K562 (cell line): ENCODE results near the gene SLC25A26. TPM values are rescaled to one million over a fixed set of nuclear protein-coding genes. Genes with fewer than 3 reads are reported as not detected.

Experiments
- ATAC-seq: fragments of 200-7000 bp; cut with Tn5 transposase; 3 replicates; pipeline ENCODE4 v1.9.1; 2020; ENCODE audit warnings: moderate library complexity
- BruUV-seq: library from RNA; stranded (reverse); fragments of 400-500 nt; replicated peaks from 2 replicates; lab custom pipeline; 2021; lab: Mats Ljungman, UMichigan
- CTCF ChIA-PET: fragments of 300-600 bp; formaldehyde crosslinking; extraction: SDS; loops from one replicate; lab custom pipeline; 2021; ENCODE audit warnings: low intra/inter-chr PET ratio; lab: Yijun Ruan, JAX
- POLR2A ChIA-PET: fragments of 300-600, 350-650 bp; sonication (Branson Sonifier 250); formaldehyde crosslinking; extraction: SDS; loops from one replicate; lab custom pipeline; 2021; ENCODE audit warnings: antibody characterized with exemption, inconsistent platforms; lab: Yijun Ruan, JAX
- DNase-seq, 4 experiments: peaks; one replicate each; pipeline versions ENCODE4 v3.0.0 to v3.0.0-alpha.2; 2011 to 2018; ENCODE audit warnings: low spot score in 3 of 4, mixed read lengths in 3 of 4; ENCODE audit errors: extremely low read depth in 1 of 4
- FAIRE-seq: peaks from 2 replicates; lab custom pipeline; 2011; peaks lifted over from hg19 to GRCh38; lab: Jason Lieb, UNC
- H2AFZ ChIP-seq: 2 replicates; pipeline ENCODE4 v1.6.0; 2011; ENCODE audit warnings: low read depth, low read length, control low read depth, inconsistent platforms
- H3K27ac ChIP-seq: fragments of 200-600 bp; 3 replicates; pipeline ENCODE4 v1.8.0; 2011; ENCODE audit warnings: low read depth, mild to moderate bottlenecking, control low read depth, inconsistent platforms, low read length, moderate library complexity, mixed read lengths; ENCODE audit errors: extremely low read depth
- H3K27me3 ChIP-seq, 2 experiments: fragments of 300-600 bp in 1 of 2; 2 replicates in 1 of 2; 3 replicates in 1 of 2; pipeline versions ENCODE4 v1.6.0 to v1.8.0; 2011; ENCODE audit warnings: inconsistent platforms in 2 of 2, low read length in 2 of 2, mild to moderate bottlenecking in 1 of 2, mixed read lengths in 1 of 2, moderate library complexity in 1 of 2; ENCODE audit not compliant: control insufficient read depth in 2 of 2, insufficient read depth in 2 of 2
- H3K36me3 ChIP-seq: fragments of 300-600 bp; 3 replicates; pipeline ENCODE4 v1.8.0; 2011; ENCODE audit warnings: mild to moderate bottlenecking, low read length, inconsistent platforms; ENCODE audit not compliant: control insufficient read depth, insufficient read depth
- H3K4me1 ChIP-seq, 2 experiments: fragments of 200-600 bp in 1 of 2; replicated peaks in 1 of 2; 2 replicates in 1 of 2; 3 replicates in 1 of 2; pipeline versions ENCODE4 v1.5.1 to v1.8.0; 2011; ENCODE audit warnings: inconsistent platforms in 2 of 2, low read length in 2 of 2, mild to moderate bottlenecking in 1 of 2, mixed read lengths in 1 of 2, moderate library complexity in 1 of 2; ENCODE audit not compliant: control insufficient read depth in 2 of 2, insufficient read depth in 2 of 2
- H3K4me2 ChIP-seq: 2 replicates; pipeline ENCODE4 v1.6.1; 2011; ENCODE audit warnings: low read length, control low read depth, inconsistent platforms, mixed read lengths; ENCODE audit not compliant: insufficient read depth
- H3K4me3 ChIP-seq: fragments of 200-600 bp; sonication (generic), shearing (Covaris generic); 2 replicates; pipeline ENCODE4 v1.5.1; 2016; ENCODE audit warnings: control low read depth, inconsistent platforms
- H3K79me2 ChIP-seq: fragments of 200-600 bp; 3 replicates; pipeline ENCODE4 v1.8.0; 2011; ENCODE audit warnings: low read length, inconsistent platforms; ENCODE audit not compliant: control insufficient read depth, insufficient read depth
- H3K9ac ChIP-seq, 2 experiments: 2 replicates each; pipeline versions ENCODE4 v1.6.0 to v1.6.1; 2011; ENCODE audit warnings: low read depth in 2 of 2, low read length in 2 of 2, control low read depth in 1 of 2, inconsistent platforms in 1 of 2, mild to moderate bottlenecking in 1 of 2, mixed read lengths in 1 of 2; ENCODE audit not compliant: insufficient read depth in 1 of 2
- H3K9me1 ChIP-seq: one replicate; pipeline ENCODE4 v1.6.0; 2011; ENCODE audit warnings: inconsistent platforms, mild to moderate bottlenecking, low read length, moderate library complexity; ENCODE audit not compliant: control insufficient read depth, insufficient read depth
- H3K9me3 ChIP-seq: replicated peaks from 2 replicates; pipeline ENCODE4 v1.5.1; 2011; ENCODE audit warnings: low read depth, low read length, inconsistent platforms; ENCODE audit not compliant: control insufficient read depth, insufficient read depth
- H4K20me1 ChIP-seq: replicated peaks from 2 replicates; pipeline ENCODE4 v1.6.1; 2011; ENCODE audit warnings: low read length, inconsistent platforms, mixed read lengths; ENCODE audit not compliant: control insufficient read depth, insufficient read depth
- CTCF ChIP-seq, 3 experiments: IDR thresholded peaks in 2 of 3; conservative IDR thresholded peaks in 1 of 3; 2 replicates each; pipeline ENCODE4 v1.5.1; 2011 to 2012; ENCODE audit warnings: low read length in 3 of 3, mild to moderate bottlenecking in 3 of 3, control low read depth in 2 of 3, improper control_type of control experiment in 1 of 3, inconsistent platforms in 1 of 3, low read depth in 1 of 3, mixed read lengths in 1 of 3, moderate library complexity in 1 of 3; ENCODE audit not compliant: insufficient read depth in 2 of 3
- E2F3 ChIP-seq: fragments of 250-450 bp; sonication (Bioruptor Pico); IDR thresholded peaks from 2 replicates; pipeline ENCODE4 v1.4.0; 2020; ENCODE audit warnings: mild to moderate bottlenecking
- GABPA ChIP-seq: fragments of 200-800 bp; sonication (Bioruptor generic); conservative IDR thresholded peaks from 2 replicates; pipeline ENCODE4 v1.6.1; 2016; ENCODE audit warnings: low read depth, missing genetic modification characterization, missing compliant biosample characterization
- KAT8 ChIP-seq: fragments of 450-650 bp; IDR thresholded peaks from 2 replicates; pipeline ENCODE4 v1.6.1; 2016; ENCODE audit warnings: low read depth, mild to moderate bottlenecking
- KDM2B ChIP-seq: fragments of 250-450 bp; sonication (Bioruptor Pico); IDR thresholded peaks from 2 replicates; pipeline ENCODE4 v1.8.0; 2021; ENCODE audit warnings: mild to moderate bottlenecking, moderate library complexity
- RAD21 ChIP-seq, 2 experiments: fragments of 250-450 bp in 1 of 2; fragments of 450-650 bp in 1 of 2; sonication (Bioruptor Pico) in 1 of 2; formaldehyde crosslinking in 1 of 2; IDR thresholded peaks in 1 of 2; conservative IDR thresholded peaks in 1 of 2; 2 replicates each; pipeline versions ENCODE4 v1.4.0 to v1.8.0; 2020 to 2022; ENCODE audit warnings: mild to moderate bottlenecking in 2 of 2, moderate library complexity in 1 of 2
- SMARCA5 ChIP-seq: fragments of 450-650 bp; IDR thresholded peaks from 2 replicates; pipeline ENCODE4 v1.6.1; 2016
- ZNF57 ChIP-seq: fragments of 450-650 bp; formaldehyde crosslinking; IDR thresholded peaks from 2 replicates; pipeline ENCODE4 v1.4.0; 2020; ENCODE audit warnings: mild to moderate bottlenecking, moderate library complexity
- WGBS: fragments of 100-300 bp; shearing (Covaris generic); methylation state at CpG from one replicate; pipeline ENCODE4 v1.1.6; 2016; ENCODE audit warnings: low coverage, mixed read lengths; ENCODE audit not compliant: insufficient coverage; ENCODE audit errors: missing lambda C conversion rate; 5-methylcytosine and 5-hydroxymethylcytosine counted together
- in situ Hi-C: fragments of 300-500 bp; cut with MboI; formaldehyde crosslinking; loops from 4 replicates; pipeline ENCODE4 v1.15.0; 2018; ENCODE audit warnings: inconsistent platforms, mixed read lengths
- intact Hi-C: fragments of 100-400 bp; cut with micrococcal nuclease; formaldehyde crosslinking; loops from 2 replicates; pipeline ENCODE4 v1.14.2; 2022
- polyA plus RNA-seq, 8 experiments: library from polyadenylated mRNA; depleted of rRNA in 4 of 8; stranded (reverse) in 5 of 8; unstranded in 3 of 8; fragments of >200 nt; fragmentation: Nextera tagmentation in 2 of 8; fragmentation: Illumina TruSeq in 1 of 8; extraction: Ambion mirVana in 2 of 8; extraction: Trizol in 1 of 8; gene quantifications; 2 replicates each; pipeline versions ENCODE4 v1.2.1 to v1.2.3, GENCODE V29; 2011 to 2014; ENCODE audit warnings: inconsistent platforms in 1 of 8, missing spikeins in 1 of 8
- total RNA-seq, 7 experiments: library from RNA; depleted of rRNA in 6 of 7; stranded (reverse); fragments of >200 nt in 6 of 7; fragmentation: Illumina TruSeq in 2 of 7; extraction: Trizol in 2 of 7; gene quantifications; 2 replicates each; pipeline versions ENCODE4 v1.2.1 to v1.2.3, GENCODE V29; 2011 to 2021; ENCODE audit warnings: low replicate concordance in 1 of 7
- TF ChIP-seq, protein P1 (sequence below): IDR thresholded peaks from 2 replicates; pipeline ENCODE4 v1.6.1; 2011; ENCODE audit warnings: borderline replicate concordance, low read depth, mild to moderate bottlenecking, moderate library complexity, low read length; ENCODE audit not compliant: insufficient read depth, poor library complexity, severe bottlenecking
- TF ChIP-seq, protein P2 (sequence below): sonication (generic); formaldehyde crosslinking; IDR thresholded peaks from 2 replicates; pipeline ENCODE4 v1.8.1; 2023; ENCODE audit warnings: mild to moderate bottlenecking, missing genetic modification reagents
- TF ChIP-seq, protein P3 (sequence below), 2 experiments: fragments of 250-450 bp in 1 of 2; fragments of 450-650 bp in 1 of 2; sonication (Bioruptor Pico) in 1 of 2; IDR thresholded peaks; 2 replicates each; pipeline versions ENCODE4 v1.6.1 to v1.8.0; 2016 to 2021; ENCODE audit warnings: mild to moderate bottlenecking in 2 of 2, moderate library complexity in 2 of 2, missing compliant biosample characterization in 1 of 2, missing genetic modification characterization in 1 of 2

Gene SLC25A26
- total and polyA plus RNA-seq, 9 of the 15 experiments (the other 6 are each of a cell fraction or from before 2014, with no cell fraction given) = 7.2 to 29.1 (median 12.6) TPM

DNA sequence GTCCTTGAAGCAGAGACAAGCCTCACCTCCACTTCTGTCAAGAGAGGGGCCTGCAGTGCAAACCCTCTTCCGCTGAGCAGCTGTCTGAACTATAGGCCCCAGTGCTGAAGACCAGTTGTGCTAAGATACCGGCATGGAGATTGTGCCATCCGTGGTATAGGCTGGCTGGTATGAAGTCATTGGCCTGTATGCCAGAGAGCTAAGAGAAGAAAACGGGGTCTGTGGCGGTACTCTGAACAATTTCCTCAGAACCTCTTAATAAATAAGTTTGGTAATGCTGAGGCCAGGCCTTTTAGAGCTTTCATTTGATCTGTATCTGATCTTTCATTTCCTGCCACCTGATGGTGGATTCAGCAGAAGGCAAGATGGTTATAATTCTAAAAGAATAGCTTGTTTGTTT is 157.0 kb downstream of the SLC25A26 start:
- Histone ChIP-seq H3K4me3 (no peak overlapping the region), H3K4me1 (peaks cover 0 to 4% of the 10 kb centered on the region in 2 experiments; a peak in 2 of 5 replicates), H3K4me2 (no peak overlapping the region), H3K36me3 (peaks cover 10% of the 10 kb centered on the region; the same call in 1 of the 3 replicates), H2AFZ (no peak overlapping the region), H4K20me1 (no peaks in the 10 kb centered on the region), H3K27ac (no peak overlapping the region), H3K27me3 (no peaks in the 10 kb centered on the region), H3K9me1 (no peaks in the 10 kb centered on the region), H3K9me3 (no peaks in the 10 kb centered on the region), H3K9ac (no peak overlapping the region), H3K79me2 (no peaks in the 10 kb centered on the region)
- WGBS = 59% methylated on average over 5 of the region's 5 CpGs
- no TSS peak for BruUV-seq
- ATAC-seq = no peak
- CTCF ChIA-PET = no interaction called here
- intact Hi-C loops (loop anchor here (5.0 kb wide), 1 partner anchor 100 kb away; no protein-coding TSS in a partner anchor), in situ Hi-C loops (no loop called here)
- DNase-seq = no peak
- TF ChIP-seq KAT8 (no peak), ZNF57 (CRISPR knock-in tag) (no peak), RAD21 (CRISPR knock-in tag; conservative IDR thresholded peaks at IDR 0.05 in 1 of 2, IDR thresholded peaks at IDR 0.05 in 1 of 2) (no peak), KDM2B (CRISPR knock-in tag) (no peak), E2F3 (no peak), GABPA (tag) (no peak), SMARCA5 (no peak), CTCF (IDR thresholded peaks at IDR 0.05 in 2 of 3, conservative IDR thresholded peaks at IDR 0.05 in 1 of 3; ENCODE audit: insufficient read depth in 2 of 3, low read depth in 1 of 3, low read length in 3 of 3) (no peak)
- TF ChIP-seq, protein P1, sequence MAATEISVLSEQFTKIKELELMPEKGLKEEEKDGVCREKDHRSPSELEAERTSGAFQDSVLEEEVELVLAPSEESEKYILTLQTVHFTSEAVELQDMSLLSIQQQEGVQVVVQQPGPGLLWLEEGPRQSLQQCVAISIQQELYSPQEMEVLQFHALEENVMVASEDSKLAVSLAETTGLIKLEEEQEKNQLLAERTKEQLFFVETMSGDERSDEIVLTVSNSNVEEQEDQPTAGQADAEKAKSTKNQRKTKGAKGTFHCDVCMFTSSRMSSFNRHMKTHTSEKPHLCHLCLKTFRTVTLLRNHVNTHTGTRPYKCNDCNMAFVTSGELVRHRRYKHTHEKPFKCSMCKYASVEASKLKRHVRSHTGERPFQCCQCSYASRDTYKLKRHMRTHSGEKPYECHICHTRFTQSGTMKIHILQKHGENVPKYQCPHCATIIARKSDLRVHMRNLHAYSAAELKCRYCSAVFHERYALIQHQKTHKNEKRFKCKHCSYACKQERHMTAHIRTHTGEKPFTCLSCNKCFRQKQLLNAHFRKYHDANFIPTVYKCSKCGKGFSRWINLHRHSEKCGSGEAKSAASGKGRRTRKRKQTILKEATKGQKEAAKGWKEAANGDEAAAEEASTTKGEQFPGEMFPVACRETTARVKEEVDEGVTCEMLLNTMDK = no peak
- TF ChIP-seq, protein P2, sequence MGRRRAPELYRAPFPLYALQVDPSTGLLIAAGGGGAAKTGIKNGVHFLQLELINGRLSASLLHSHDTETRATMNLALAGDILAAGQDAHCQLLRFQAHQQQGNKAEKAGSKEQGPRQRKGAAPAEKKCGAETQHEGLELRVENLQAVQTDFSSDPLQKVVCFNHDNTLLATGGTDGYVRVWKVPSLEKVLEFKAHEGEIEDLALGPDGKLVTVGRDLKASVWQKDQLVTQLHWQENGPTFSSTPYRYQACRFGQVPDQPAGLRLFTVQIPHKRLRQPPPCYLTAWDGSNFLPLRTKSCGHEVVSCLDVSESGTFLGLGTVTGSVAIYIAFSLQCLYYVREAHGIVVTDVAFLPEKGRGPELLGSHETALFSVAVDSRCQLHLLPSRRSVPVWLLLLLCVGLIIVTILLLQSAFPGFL (CRISPR knock-in tag) = no peak
- TF ChIP-seq, protein P3, sequence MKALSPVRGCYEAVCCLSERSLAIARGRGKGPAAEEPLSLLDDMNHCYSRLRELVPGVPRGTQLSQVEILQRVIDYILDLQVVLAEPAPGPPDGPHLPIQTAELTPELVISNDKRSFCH (CRISPR knock-in tag; IDR thresholded peaks at IDR 0.05) = no peak
- TF ChIP-seq, protein P3 (tag; IDR thresholded peaks at IDR 0.05) = no peak
- POLR2A ChIA-PET = interaction anchor here (0.6 kb wide), 2 partner anchors 22 to 23 kb away, joined by 3 read pairs; no protein-coding TSS in a partner anchor
- no peak for FAIRE-seq
